ENCODE results near the gene NID1.
"Not testable (repeated sequence)": the region's sequence is repeated elsewhere in the genome, so short reads cannot be mapped to it uniquely, and the experiment has no call there.

NID1 gene

GRCh38 chr1:236084386-236084730 is 19.5 kb upstream of the NID1 start:
- no peak for DNase-seq
- Mint-ChIP-seq H3K4me1 (no peaks in the 10 kb centered on the region), H3K27ac (no peak overlapping the region), H3K4me3 (no peak overlapping the region), H3K36me3 (no peaks in the 10 kb centered on the region), H3K27me3 (peaks cover 5% of the 10 kb centered on the region), H3K9me3 (peaks cover 2% of the 10 kb centered on the region)
- CTCF ChIA-PET: interaction anchor here (0.5 kb wide), 1 partner anchor 607 kb away, joined by 3 read pairs; no protein-coding TSS in a partner anchor

- peaks cover 5% of the 10 kb centered on the region for H3K27me3 Mint-ChIP-seq
- H3K27ac Mint-ChIP-seq: no peak overlapping the region
- H3K36me3 Mint-ChIP-seq: no peaks in the 10 kb centered on the region
- H3K9me3 Mint-ChIP-seq: peaks cover 2% of the 10 kb centered on the region
- no peak overlapping the region for H3K4me3 Mint-ChIP-seq
- no peak for DNase-seq
- CTCF ChIA-PET: interaction anchor here (0.5 kb wide), 1 partner anchor 607 kb away, joined by 3 read pairs; no protein-coding TSS in a partner anchor
- H3K4me1 Mint-ChIP-seq: no peaks in the 10 kb centered on the region
Measured at GRCh38 chr1:236083650-236084385, 18.9 kb upstream of the NID1 start.

GRCh38 chr1:236082526-236082925 is 17.6 kb upstream of the NID1 start:
- CTCF ChIA-PET: no interaction called here
- Mint-ChIP-seq H3K36me3 (no peaks in the 10 kb centered on the region), H3K4me3 (no peak overlapping the region), H3K27ac (no peak overlapping the region), H3K4me1 (no peaks in the 10 kb centered on the region), H3K9me3 (peaks cover 4% of the 10 kb centered on the region), H3K27me3 (peaks cover 5% of the 10 kb centered on the region)
- DNase-seq: no peak

- peaks cover 5% of the 10 kb centered on the region for H3K27me3 Mint-ChIP-seq
- no peak for DNase-seq
- H3K4me3 Mint-ChIP-seq: no peak overlapping the region
- H3K4me1 Mint-ChIP-seq: no peaks in the 10 kb centered on the region
- no peaks in the 10 kb centered on the region for H3K36me3 Mint-ChIP-seq
- CTCF ChIA-PET: interaction anchor here (0.7 kb wide), 1 partner anchor 299 kb away, joined by 3 read pairs; no protein-coding TSS in a partner anchor
- H3K27ac Mint-ChIP-seq: no peak overlapping the region
- H3K9me3 Mint-ChIP-seq: peaks cover 4% of the 10 kb centered on the region
Measured at GRCh38 chr1:236081546-236082227, 16.8 kb upstream of the NID1 start.

- Mint-ChIP-seq H3K4me3 (no peak overlapping the region), H3K27ac (no peak overlapping the region), H3K9me3 (peaks cover 4% of the 10 kb centered on the region), H3K27me3 (peaks cover 5% of the 10 kb centered on the region), H3K36me3 (no peaks in the 10 kb centered on the region), H3K4me1 (no peaks in the 10 kb centered on the region)
- CTCF ChIA-PET: no interaction called here
- DNase-seq: no peak
Measured at GRCh38 chr1:236079703-236080102, 14.8 kb upstream of the NID1 start.

- Mint-ChIP-seq H3K4me1 (no peaks in the 10 kb centered on the region), H3K9me3 (peaks cover 4% of the 10 kb centered on the region), H3K36me3 (no peaks in the 10 kb centered on the region), H3K27ac (no peak overlapping the region), H3K27me3 (peaks cover 5% of the 10 kb centered on the region), H3K4me3 (no peak overlapping the region)
- CTCF ChIA-PET: no interaction called here
- no peak for DNase-seq
Measured at GRCh38 chr1:236078993-236079392, 14.1 kb upstream of the NID1 start.

- CTCF ChIA-PET, H3K4me1 Mint-ChIP-seq, H3K4me3 Mint-ChIP-seq, H3K27me3 Mint-ChIP-seq, H3K36me3 Mint-ChIP-seq, DNase-seq, H3K27ac Mint-ChIP-seq, H3K9me3 Mint-ChIP-seq: not testable (repeated sequence)
Measured at GRCh38 chr1:236078077-236078476, 13.2 kb upstream of the NID1 start.

- CTCF ChIA-PET: no interaction called here
- H3K9me3 Mint-ChIP-seq: peaks cover 4% of the 10 kb centered on the region
Measured at GRCh38 chr1:236075848-236076247, 11.0 kb upstream of the NID1 start.

GRCh38 chr1:236073307-236073897 is 8.5 kb upstream of the NID1 start:
- H3K4me1 Mint-ChIP-seq: no peaks in the 10 kb centered on the region
- H3K4me3 Mint-ChIP-seq: no peak overlapping the region
- no peak for DNase-seq
- CTCF ChIA-PET: no interaction called here
- no peak overlapping the region for H3K27ac Mint-ChIP-seq
- peaks cover 9% of the 10 kb centered on the region for H3K27me3 Mint-ChIP-seq
- no peaks in the 10 kb centered on the region for H3K36me3 Mint-ChIP-seq
- peaks cover 4% of the 10 kb centered on the region for H3K9me3 Mint-ChIP-seq

More at GRCh38 chr1:236075848-236076247, 11.0 kb upstream of the NID1 start:
- Mint-ChIP-seq H3K27me3 (peaks cover 5% of the 10 kb centered on the region), H3K27ac (no peak overlapping the region), H3K36me3 (no peaks in the 10 kb centered on the region), H3K4me1 (no peaks in the 10 kb centered on the region), H3K4me3 (no peak overlapping the region)
- DNase-seq: no peak

- CTCF ChIA-PET: no interaction called here
- DNase-seq: no peak
- no peak overlapping the region for H3K4me3 Mint-ChIP-seq
- H3K36me3 Mint-ChIP-seq: no peaks in the 10 kb centered on the region
- H3K27ac Mint-ChIP-seq: no peak overlapping the region
- no peaks in the 10 kb centered on the region for H3K9me3 Mint-ChIP-seq
- peaks cover 5% of the 10 kb centered on the region for H3K4me1 Mint-ChIP-seq
- peaks cover 11% of the 10 kb centered on the region for H3K27me3 Mint-ChIP-seq
Measured at GRCh38 chr1:236072001-236072400, 7.1 kb upstream of the NID1 start.

GRCh38 chr1:236070753-236071152 is 5.9 kb upstream of the NID1 start:
- CTCF ChIA-PET: no interaction called here
- no peak overlapping the region for H3K27ac Mint-ChIP-seq
- no peaks in the 10 kb centered on the region for H3K36me3 Mint-ChIP-seq
- no peak overlapping the region for H3K4me3 Mint-ChIP-seq
- peaks cover 22% of the 10 kb centered on the region for H3K27me3 Mint-ChIP-seq
- H3K4me1 Mint-ChIP-seq: peaks cover 17% of the 10 kb centered on the region
- no peak for DNase-seq
- no peaks in the 10 kb centered on the region for H3K9me3 Mint-ChIP-seq

GRCh38 chr1:236069796-236070195 is 4.9 kb upstream of the NID1 start:
- no peak overlapping the region for H3K4me3 Mint-ChIP-seq
- H3K9me3 Mint-ChIP-seq: no peaks in the 10 kb centered on the region
- no peak overlapping the region for H3K27ac Mint-ChIP-seq
- DNase-seq: no peak
- CTCF ChIA-PET: no interaction called here
- no peaks in the 10 kb centered on the region for H3K36me3 Mint-ChIP-seq
- peaks cover 32% of the 10 kb centered on the region for H3K27me3 Mint-ChIP-seq
- H3K4me1 Mint-ChIP-seq: peaks cover 19% of the 10 kb centered on the region

GRCh38 chr1:236067854-236068454 is 3.1 kb upstream of the NID1 start:
- CTCF ChIA-PET: no interaction called here
- Mint-ChIP-seq H3K4me1 (peaks cover 25% of the 10 kb centered on the region), H3K27ac (no peak overlapping the region), H3K27me3 (peaks cover 49% of the 10 kb centered on the region), H3K4me3 (no peak overlapping the region), H3K9me3 (no peaks in the 10 kb centered on the region), H3K36me3 (no peaks in the 10 kb centered on the region)
- no peak for DNase-seq

- Mint-ChIP-seq H3K27ac (peak overlapping the region; percentile 1), H3K36me3 (no peaks in the 10 kb centered on the region), H3K27me3 (peaks cover 55% of the 10 kb centered on the region), H3K4me1 (peaks cover 25% of the 10 kb centered on the region), H3K4me3 (no peak overlapping the region), H3K9me3 (no peaks in the 10 kb centered on the region)
- peak; percentile 74 for DNase-seq
- CTCF ChIA-PET: interaction anchor here (0.5 kb wide), 1 partner anchor 67 kb away, joined by 3 read pairs; no protein-coding TSS in a partner anchor
Measured at GRCh38 chr1:236066828-236067386, 2.0 kb upstream of the NID1 start.
